CD4-positive, alpha-beta memory T cell (primary cell): ENCODE data around the gene MCC. TPM values are rescaled to one million over a fixed set of nuclear protein-coding genes. Genes with fewer than 3 reads are reported as not detected.

Experiments used
- CTCF ChIA-PET: fragments of 350-600 bp; sonication (Branson Sonifier 250); formaldehyde crosslinking; loops from one replicate; lab custom pipeline; 2021; ENCODE audit warnings: inconsistent platforms; ENCODE audit not compliant: partially characterized antibody; lab: Charles Lee
- POLR2A ChIA-PET: fragments of 350-600 bp; sonication (Branson Sonifier 250); formaldehyde crosslinking; loops from one replicate; lab custom pipeline; 2021; ENCODE audit not compliant: partially characterized antibody; lab: Charles Lee
- DNase-seq, 5 donors: peaks; one replicate each; pipeline versions ENCODE4 v3.0.0 to v3.0.0-alpha.2; 2020 to 2022; ENCODE audit warnings: mixed read lengths in 1 of 5
- H3K27ac ChIP-seq: one replicate; pipeline ENCODE4 v1.7.0; 2013; ENCODE audit warnings: low read depth, low read length
- H3K27me3 ChIP-seq: 2 replicates; pipeline ENCODE4 v1.7.0; 2013; ENCODE audit warnings: mild to moderate bottlenecking, low read length, moderate library complexity; ENCODE audit not compliant: insufficient read depth
- H3K36me3 ChIP-seq: 2 replicates; pipeline ENCODE4 v1.7.0; 2013; ENCODE audit warnings: mild to moderate bottlenecking, low read length, moderate library complexity; ENCODE audit not compliant: insufficient read depth
- H3K4me1 ChIP-seq: 2 replicates; pipeline ENCODE4 v1.7.0; 2013; ENCODE audit warnings: mild to moderate bottlenecking, low read length, moderate library complexity; ENCODE audit not compliant: insufficient read depth
- H3K4me3 ChIP-seq, 2 donors: one replicate each; pipeline ENCODE4 v1.7.0; 2013; ENCODE audit warnings: low read length in 2 of 2, mild to moderate bottlenecking in 1 of 2
- H3K9me3 ChIP-seq, 2 donors: one replicate each; pipeline ENCODE4 v1.7.0; 2013; ENCODE audit warnings: low read length in 2 of 2, control low read depth in 1 of 2; ENCODE audit not compliant: control insufficient read depth in 1 of 2
- H3K27ac Mint-ChIP-seq, 7 donors: one replicate each; pipeline ENCODE4 v1.8.0; 2020 to 2021; ENCODE audit warnings: mixed read lengths in 7 of 7, mild to moderate bottlenecking in 6 of 7, inconsistent platforms in 3 of 7, moderate library complexity in 3 of 7
- H3K27me3 Mint-ChIP-seq, 2 donors: one replicate each; pipeline ENCODE4 v1.8.0; 2020 to 2021; ENCODE audit warnings: mixed read lengths in 2 of 2
- H3K36me3 Mint-ChIP-seq, 2 donors: one replicate each; pipeline ENCODE4 v1.8.0; 2020 to 2021; ENCODE audit warnings: mixed read lengths in 2 of 2, inconsistent platforms in 1 of 2, mild to moderate bottlenecking in 1 of 2
- H3K4me1 Mint-ChIP-seq, 4 donors: one replicate each; pipeline ENCODE4 v1.8.0; 2020 to 2021; ENCODE audit warnings: mixed read lengths in 4 of 4, mild to moderate bottlenecking in 1 of 4
- H3K4me3 Mint-ChIP-seq, 8 donors: one replicate each; pipeline ENCODE4 v1.8.0; 2020 to 2021; ENCODE audit warnings: mixed read lengths in 8 of 8, mild to moderate bottlenecking in 7 of 8, moderate library complexity in 6 of 8, inconsistent platforms in 3 of 8
- H3K9me3 Mint-ChIP-seq, 8 donors: one replicate each; pipeline ENCODE4 v1.8.0; 2020 to 2021; ENCODE audit warnings: mixed read lengths in 8 of 8, mild to moderate bottlenecking in 5 of 8, inconsistent platforms in 3 of 8, moderate library complexity in 1 of 8
- intact Hi-C: fragments of 100-400 bp; cut with micrococcal nuclease; formaldehyde crosslinking; loops from one replicate; pipeline ENCODE4 v1.15.1; 2023
- polyA plus RNA-seq, 2 donors: library from polyadenylated mRNA; unstranded; fragments of 300-500 nt; fragmentation: Illumina TruSeq; gene quantifications; one replicate each; pipeline ENCODE4 v1.2.3, GENCODE V29; 2021
- total RNA-seq, 2 experiments: library from RNA; stranded (reverse); gene quantifications; one replicate each; pipeline ENCODE4 v1.2.3, GENCODE V29; 2021

Gene MCC
- total and polyA plus RNA-seq, 4 experiments from 2014 or later: 0.92 to 12.1 (median 7.7) TPM

- peaks cover 1 to 3% of the 10 kb centered on the region in 2 donors for H3K27me3 Mint-ChIP-seq
- peaks cover 2 to 10% (median 5%) of the 10 kb centered on the region in 4 donors for H3K4me1 Mint-ChIP-seq
- CTCF ChIA-PET: no interaction called here
- H3K36me3 Mint-ChIP-seq: no peaks in the 10 kb centered on the region
- no peaks in the 10 kb centered on the region for H3K9me3 Mint-ChIP-seq
- no peaks in the 10 kb centered on the region for H3K36me3 ChIP-seq
- H3K27ac Mint-ChIP-seq: no peak overlapping the region
- H3K4me3 ChIP-seq: no peak overlapping the region
- H3K27ac ChIP-seq: no peak overlapping the region
- intact Hi-C loops: no loop called here
- no peaks in the 10 kb centered on the region for H3K9me3 ChIP-seq
- H3K4me1 ChIP-seq: no peaks in the 10 kb centered on the region
- no peak overlapping the region for H3K4me3 Mint-ChIP-seq
- no peaks in the 10 kb centered on the region for H3K27me3 ChIP-seq
- POLR2A ChIA-PET: no interaction called here
- DNase-seq: no peak
These were observed 253.7 kb downstream of the MCC start for GRCh38 chr5:113234546-113234945.

GRCh38 chr5:113233606-113234005, 254.6 kb downstream of the MCC start:
- H3K27me3 ChIP-seq: no peaks in the 10 kb centered on the region
- H3K36me3 ChIP-seq: no peaks in the 10 kb centered on the region
- no peak for DNase-seq
- peaks cover 0 to 4% (median 0%) of the 10 kb centered on the region in 8 donors for H3K9me3 Mint-ChIP-seq
- H3K27me3 Mint-ChIP-seq: peaks cover 1 to 3% of the 10 kb centered on the region in 2 donors
- no peak overlapping the region for H3K27ac Mint-ChIP-seq
- no peak overlapping the region for H3K4me3 ChIP-seq
- no peaks in the 10 kb centered on the region for H3K36me3 Mint-ChIP-seq
- no peak overlapping the region for H3K4me3 Mint-ChIP-seq
- H3K4me1 Mint-ChIP-seq: peaks cover 2 to 10% (median 5%) of the 10 kb centered on the region in 4 donors
- ChIA-PET POLR2A (no interaction called here), CTCF (no interaction called here)
- intact Hi-C loops: no loop called here
- no peaks in the 10 kb centered on the region for H3K9me3 ChIP-seq
- H3K27ac ChIP-seq: no peak overlapping the region
- H3K4me1 ChIP-seq: no peaks in the 10 kb centered on the region

GRCh38 chr5:113232667-113233066, 255.6 kb downstream of the MCC start:
- H3K36me3 ChIP-seq: no peaks in the 10 kb centered on the region
- CTCF ChIA-PET: no interaction called here
- no peak overlapping the region for H3K4me3 ChIP-seq
- DNase-seq: no peak
- H3K27ac ChIP-seq: no peak overlapping the region
- H3K9me3 Mint-ChIP-seq: peaks cover 0 to 4% (median 0%) of the 10 kb centered on the region in 8 donors
- no peak overlapping the region for H3K27ac Mint-ChIP-seq
- no peaks in the 10 kb centered on the region for H3K4me1 ChIP-seq
- peaks cover 0 to 3% of the 10 kb centered on the region in 2 donors for H3K36me3 Mint-ChIP-seq
- peaks cover 1 to 5% of the 10 kb centered on the region in 2 donors for H3K27me3 Mint-ChIP-seq
- no peak overlapping the region for H3K4me3 Mint-ChIP-seq
- intact Hi-C loops: no loop called here
- no peaks in the 10 kb centered on the region for H3K9me3 ChIP-seq
- POLR2A ChIA-PET: no interaction called here
- H3K4me1 Mint-ChIP-seq: peaks cover under 1 to 10% (median 5%) of the 10 kb centered on the region in 4 donors
- H3K27me3 ChIP-seq: no peaks in the 10 kb centered on the region

- Mint-ChIP-seq H3K27me3 (peaks cover 1 to 5% of the 10 kb centered on the region in 2 donors), H3K4me3 (no peak overlapping the region), H3K27ac (no peak overlapping the region), H3K4me1 (peaks cover 0 to 10% (median 5%) of the 10 kb centered on the region in 4 donors), H3K36me3 (peaks cover 0 to 3% of the 10 kb centered on the region in 2 donors), H3K9me3 (peaks cover 0 to 4% (median 0%) of the 10 kb centered on the region in 8 donors)
- no peaks in the 10 kb centered on the region for H3K9me3 ChIP-seq
- ChIA-PET POLR2A (no interaction called here), CTCF (no interaction called here)
- DNase-seq: no peak
- intact Hi-C loops: no loop called here
- H3K4me3 ChIP-seq: no peak overlapping the region
- H3K36me3 ChIP-seq: no peaks in the 10 kb centered on the region
- no peaks in the 10 kb centered on the region for H3K4me1 ChIP-seq
- no peak overlapping the region for H3K27ac ChIP-seq
- H3K27me3 ChIP-seq: no peaks in the 10 kb centered on the region
These were observed 256.0 kb downstream of the MCC start for GRCh38 chr5:113232221-113232620.

GRCh38 chr5:113231653-113232000, 256.6 kb downstream of the MCC start:
- no peak overlapping the region for H3K4me3 ChIP-seq
- no peak overlapping the region for H3K4me3 Mint-ChIP-seq
- H3K9me3 ChIP-seq: no peaks in the 10 kb centered on the region
- POLR2A ChIA-PET: no interaction called here
- peaks cover 1 to 5% of the 10 kb centered on the region in 2 donors for H3K27me3 Mint-ChIP-seq
- no peaks in the 10 kb centered on the region for H3K4me1 ChIP-seq
- DNase-seq: no peak
- H3K4me1 Mint-ChIP-seq: peaks cover 0 to 8% (median 5%) of the 10 kb centered on the region in 4 donors
- H3K36me3 ChIP-seq: no peaks in the 10 kb centered on the region
- H3K9me3 Mint-ChIP-seq: peaks cover 0 to 4% (median 0%) of the 10 kb centered on the region in 8 donors
- CTCF ChIA-PET: no interaction called here
- H3K36me3 Mint-ChIP-seq: peaks cover 0 to 3% of the 10 kb centered on the region in 2 donors
- intact Hi-C loops: no loop called here
- H3K27me3 ChIP-seq: no peaks in the 10 kb centered on the region
- H3K27ac Mint-ChIP-seq: no peak overlapping the region
- H3K27ac ChIP-seq: no peak overlapping the region

GRCh38 chr5:113230711-113231652, 257.3 kb downstream of the MCC start:
- no peaks in the 10 kb centered on the region for H3K9me3 ChIP-seq
- no peaks in the 10 kb centered on the region for H3K27me3 ChIP-seq
- Mint-ChIP-seq H3K27ac (no peak overlapping the region), H3K27me3 (peaks cover 0 to 5% of the 10 kb centered on the region in 2 donors), H3K4me3 (no peak overlapping the region), H3K4me1 (peaks cover 0 to 3% (median 2%) of the 10 kb centered on the region in 4 donors), H3K36me3 (peaks cover 0 to 3% of the 10 kb centered on the region in 2 donors), H3K9me3 (peaks cover 0 to 4% (median 0%) of the 10 kb centered on the region in 8 donors)
- H3K36me3 ChIP-seq: no peaks in the 10 kb centered on the region
- ChIA-PET CTCF (no interaction called here), POLR2A (no interaction called here)
- H3K4me1 ChIP-seq: no peaks in the 10 kb centered on the region
- H3K27ac ChIP-seq: no peak overlapping the region
- no peak overlapping the region for H3K4me3 ChIP-seq
- intact Hi-C loops: no loop called here
- no peak for DNase-seq

GRCh38 chr5:113227798-113228197, 260.5 kb downstream of the MCC start:
- Histone ChIP-seq H3K9me3 (no peaks in the 10 kb centered on the region), H3K36me3 (no peaks in the 10 kb centered on the region), H3K27ac (no peak overlapping the region), H3K27me3 (no peaks in the 10 kb centered on the region), H3K4me3 (no peak overlapping the region), H3K4me1 (no peaks in the 10 kb centered on the region)
- Mint-ChIP-seq H3K4me3 (no peak overlapping the region), H3K4me1 (peaks cover 0 to 1% (median 0%) of the 10 kb centered on the region in 4 donors), H3K9me3 (peaks cover 0 to 4% (median 0%) of the 10 kb centered on the region in 8 donors), H3K27ac (no peak overlapping the region), H3K36me3 (peaks cover 0 to 6% of the 10 kb centered on the region in 2 donors), H3K27me3 (peaks cover 0 to 4% of the 10 kb centered on the region in 2 donors)
- intact Hi-C loops: no loop called here
- no peak for DNase-seq
- CTCF ChIA-PET: no interaction called here
- POLR2A ChIA-PET: no interaction called here
